Epidermal melanocyte (primary cell): Measurements from ENCODE around the gene DNMT3B.

Experiments
- DNase-seq: peaks from one replicate; pipeline ENCODE4 v3.0.0; 2011; ENCODE audit warnings: low spot score; ENCODE audit not compliant: insufficient read length

DNMT3B gene

GRCh38 chr20:32820698-32821377 lies 58.7 kb downstream of the DNMT3B start:
- no peak for DNase-seq

DNA sequence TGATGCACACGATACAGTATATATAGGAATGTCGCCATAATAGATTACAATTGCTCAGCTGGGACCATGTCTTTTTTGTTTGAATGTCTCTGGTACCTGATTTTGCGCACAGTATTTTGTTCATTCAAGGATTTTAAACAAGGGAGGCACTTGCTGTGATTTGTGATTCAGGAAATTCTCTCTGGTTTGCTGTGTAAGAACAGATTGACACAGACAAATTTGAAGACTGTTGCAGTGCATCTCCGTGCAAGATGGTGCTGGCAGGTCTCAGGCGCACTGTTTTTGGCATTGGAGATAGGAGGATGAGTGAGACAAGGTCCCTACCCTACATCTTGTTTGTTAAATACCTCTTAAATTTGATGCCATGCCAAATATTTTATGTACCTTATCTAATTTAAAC lies 60.0 kb downstream of the DNMT3B start:
- DNase-seq, result no peak

GRCh38 chr20:32823078-32823477 lies 60.9 kb downstream of the DNMT3B start:
- no peak for DNase-seq

- DNase-seq, result no peak
Measured at GRCh38 chr20:32823737-32824588, 61.8 kb downstream of the DNMT3B start.

DNA sequence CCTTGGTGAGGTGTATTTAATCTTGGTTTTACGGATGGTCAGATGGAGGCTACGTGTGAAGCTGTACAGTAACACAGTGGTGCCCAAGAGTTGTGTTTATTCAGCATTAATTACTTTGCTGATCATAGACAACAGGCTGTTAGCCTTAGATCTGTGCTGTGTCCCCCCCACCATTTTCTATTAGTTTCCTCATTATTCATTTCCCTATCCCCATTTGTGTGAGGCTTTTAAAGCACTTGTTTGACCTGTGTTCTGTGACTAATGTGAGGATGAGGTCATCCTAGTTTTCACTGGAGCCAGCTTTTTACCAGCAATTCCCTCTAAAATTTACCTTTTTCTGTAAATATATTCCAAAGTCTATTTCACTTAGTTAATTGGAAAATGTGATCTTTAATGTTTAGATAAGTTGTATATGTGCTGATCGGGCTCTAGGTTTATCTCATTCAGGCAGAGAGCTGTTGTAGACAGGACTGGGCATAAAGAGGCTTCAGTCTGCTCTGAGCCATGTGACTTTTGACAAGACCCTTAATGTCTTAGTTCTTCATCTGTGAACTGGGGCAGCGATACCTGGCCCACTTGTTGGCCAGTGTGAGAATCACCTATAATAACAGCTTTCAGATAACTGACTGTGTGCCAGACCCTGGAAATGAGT lies 66.0 kb downstream of the DNMT3B start:
- DNase-seq, result no peak

DNA sequence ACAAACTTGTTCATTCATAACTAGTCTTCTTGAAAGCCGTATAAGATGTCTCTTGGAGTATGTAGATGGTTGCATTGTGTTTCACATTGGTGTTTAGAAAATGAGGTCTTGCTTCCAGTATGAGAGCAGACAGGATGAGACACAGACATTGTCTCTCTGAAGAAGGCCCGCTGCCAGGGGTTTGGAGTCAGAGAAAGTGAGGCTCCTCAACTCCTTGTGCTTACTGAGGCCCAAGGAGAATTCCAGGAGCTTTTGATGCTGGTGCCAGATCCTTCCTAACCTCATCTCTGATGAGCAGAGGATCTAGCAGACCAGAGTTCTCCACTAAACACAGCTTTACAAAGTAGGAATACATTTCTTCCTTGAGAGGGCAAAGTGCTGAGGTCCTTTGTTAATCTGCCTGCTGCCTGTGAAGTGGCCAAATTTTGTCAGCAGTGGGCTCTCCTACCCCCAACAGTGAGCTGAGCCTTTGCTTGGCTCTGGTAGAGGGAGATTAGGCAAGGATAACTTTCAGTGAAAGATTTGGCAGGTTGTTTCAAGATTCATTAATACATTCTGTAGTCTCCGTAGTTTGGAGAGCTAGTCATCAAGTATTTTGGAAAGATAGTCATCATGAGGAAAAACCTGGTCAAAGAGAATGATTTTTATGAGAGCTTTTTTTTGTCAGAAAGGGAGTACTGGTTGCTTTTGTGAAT lies 67.3 kb downstream of the DNMT3B start:
- no peak for DNase-seq

GRCh38 chr20:32830437-32830836 lies 68.3 kb downstream of the DNMT3B start:
- no peak for DNase-seq

DNA sequence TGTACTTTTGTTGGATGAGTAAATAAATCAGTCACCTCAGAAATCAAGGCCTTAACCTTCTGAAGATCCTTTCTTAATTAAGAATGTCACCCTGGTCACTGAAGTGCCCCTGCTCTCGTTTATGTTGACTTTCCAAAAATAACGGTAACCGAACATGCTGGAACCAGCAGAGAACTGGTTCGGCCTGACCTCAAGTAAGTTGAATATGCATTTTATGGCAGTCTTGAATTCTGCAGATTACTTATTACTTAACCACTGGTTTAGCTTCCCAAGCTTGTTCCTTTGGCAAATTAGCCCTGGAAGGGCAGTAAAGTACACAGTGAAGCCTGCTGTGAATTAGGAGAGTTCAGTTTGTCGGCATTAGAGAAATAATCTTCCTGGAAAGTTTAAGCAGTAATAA lies 69.8 kb downstream of the DNMT3B start:
- DNase-seq, result no peak

DNA sequence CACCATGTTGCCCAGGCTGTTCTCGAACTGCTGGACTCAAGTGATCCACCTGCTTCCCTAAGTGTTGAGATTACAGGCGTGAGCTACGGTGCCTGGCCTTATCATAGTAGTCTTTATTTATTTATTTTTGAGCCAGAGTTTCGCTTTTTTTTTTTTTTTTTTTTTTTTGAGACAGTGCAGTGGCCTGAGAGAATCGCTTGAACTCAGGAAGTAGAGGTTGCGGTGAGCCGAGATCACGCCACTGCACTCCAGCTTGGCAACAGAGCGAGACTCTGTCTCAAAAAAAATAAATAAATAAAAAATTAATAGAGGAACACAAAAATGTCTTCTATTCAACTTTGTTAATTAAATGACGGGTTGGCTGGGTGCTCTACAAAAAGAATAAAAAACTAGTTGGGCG lies 70.5 kb downstream of the DNMT3B start:
- no peak for DNase-seq

- DNase-seq, result no peak
Measured at GRCh38 chr20:32834972-32835371, 72.8 kb downstream of the DNMT3B start.

DNA sequence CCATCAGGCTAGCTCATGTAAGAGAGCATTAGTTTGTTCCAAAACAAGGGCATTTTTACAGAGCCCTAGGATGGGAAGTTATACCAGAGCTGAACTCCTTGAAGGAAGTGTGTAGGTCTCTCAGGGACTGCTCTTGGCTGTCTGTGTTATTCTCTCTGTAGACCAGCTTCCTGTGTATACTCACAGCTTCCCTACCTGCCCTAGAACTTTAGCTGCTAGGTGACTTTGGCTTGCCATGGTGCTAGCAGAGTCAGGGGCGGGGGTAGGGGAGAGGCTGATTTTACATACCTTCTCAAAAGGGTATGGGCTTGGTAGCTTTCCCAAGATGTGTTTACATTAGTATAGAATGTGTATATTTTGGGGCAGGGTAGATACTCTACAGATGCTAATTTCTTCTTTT lies 75.0 kb downstream of the DNMT3B start:
- DNase-seq, result no peak

GRCh38 chr20:32839227-32839981 lies 77.2 kb downstream of the DNMT3B start:
- no peak for DNase-seq

- DNase-seq, result no peak
Measured at GRCh38 chr20:32839982-32840285, 77.7 kb downstream of the DNMT3B start.

DNA sequence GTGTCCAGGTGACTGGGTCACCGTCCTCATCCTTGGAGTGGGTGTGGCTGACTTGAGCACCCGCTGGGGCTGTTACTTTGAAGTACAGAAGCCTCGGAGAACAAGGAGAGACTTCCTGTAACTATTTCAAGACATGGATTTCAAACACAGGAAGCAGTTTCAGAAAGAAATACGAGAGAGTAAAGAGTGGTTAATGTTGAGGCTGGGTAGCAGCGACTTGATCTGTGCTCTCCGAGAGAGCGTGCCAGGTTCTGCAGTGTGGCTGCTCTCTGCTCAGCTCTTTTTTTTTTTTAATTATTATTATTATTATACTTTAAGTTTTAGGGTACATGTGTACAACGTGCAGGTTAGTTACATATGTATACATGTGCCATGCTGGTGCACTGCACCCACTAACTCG lies 79.0 kb downstream of the DNMT3B start:
- no peak for DNase-seq

GRCh38 chr20:32841632-32842031 lies 79.4 kb downstream of the DNMT3B start:
- no peak for DNase-seq

GRCh38 chr20:32842688-32843524 lies 80.7 kb downstream of the DNMT3B start:
- no peak for DNase-seq

DNA sequence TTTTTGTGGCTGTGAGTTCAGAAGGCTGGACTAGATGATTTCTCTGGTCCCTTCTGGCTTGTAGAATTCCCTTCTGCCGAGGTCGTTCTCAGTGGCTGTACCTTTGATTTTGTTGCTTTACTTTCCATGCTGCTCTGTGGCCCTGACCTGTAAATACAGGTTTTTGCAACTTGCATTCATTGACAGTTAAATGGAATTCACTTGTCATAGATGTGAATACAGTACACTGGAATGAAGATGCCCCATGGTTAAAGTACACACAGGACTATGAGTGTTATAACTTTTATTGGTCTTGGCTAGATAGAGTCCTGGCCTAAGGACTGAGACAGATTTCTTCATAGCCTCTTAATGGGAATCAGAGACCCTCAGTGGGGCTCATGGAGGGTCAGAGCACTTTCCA lies 83.6 kb downstream of the DNMT3B start:
- no peak for DNase-seq

GRCh38 chr20:32846852-32847251 lies 84.7 kb downstream of the DNMT3B start:
- DNase-seq, result no peak

DNA sequence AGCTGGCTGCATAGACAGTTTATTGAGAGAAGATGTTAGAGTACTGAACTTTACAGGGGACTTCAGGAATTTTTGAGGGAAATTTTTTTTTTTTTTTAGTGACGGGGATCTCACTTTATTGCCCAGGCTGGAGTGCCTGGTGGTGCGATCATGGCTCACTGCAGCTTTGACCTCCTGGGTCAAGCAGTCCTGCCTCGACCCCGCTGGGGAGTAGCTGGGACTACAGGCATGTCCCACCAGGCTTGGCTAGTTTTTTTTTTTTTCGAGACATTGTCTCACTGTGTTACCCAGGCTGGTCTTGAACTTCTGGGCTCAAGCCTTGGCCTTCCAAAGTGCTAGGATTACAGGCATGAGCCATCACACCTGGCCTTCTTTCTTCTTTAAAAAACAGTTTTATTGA lies 85.8 kb downstream of the DNMT3B start:
- DNase-seq, result no peak

- DNase-seq, result no peak
Measured at GRCh38 chr20:32848846-32849245, 86.7 kb downstream of the DNMT3B start.
